HG03039 (cell line): Measurements from ENCODE around the gene JMJD1C.
"Not testable (repeated sequence)": the region's sequence is repeated elsewhere in the genome, so short reads cannot be mapped to it uniquely, and the experiment has no call there.

Experiments used
- ATAC-seq: cut with Tn5 transposase; IDR thresholded peaks from one replicate; pipeline ENCODE4 v1.9.1; 2021; ENCODE audit warnings: mild to moderate bottlenecking, moderate library complexity; ENCODE audit not compliant: unreplicated experiment

JMJD1C gene

DNA sequence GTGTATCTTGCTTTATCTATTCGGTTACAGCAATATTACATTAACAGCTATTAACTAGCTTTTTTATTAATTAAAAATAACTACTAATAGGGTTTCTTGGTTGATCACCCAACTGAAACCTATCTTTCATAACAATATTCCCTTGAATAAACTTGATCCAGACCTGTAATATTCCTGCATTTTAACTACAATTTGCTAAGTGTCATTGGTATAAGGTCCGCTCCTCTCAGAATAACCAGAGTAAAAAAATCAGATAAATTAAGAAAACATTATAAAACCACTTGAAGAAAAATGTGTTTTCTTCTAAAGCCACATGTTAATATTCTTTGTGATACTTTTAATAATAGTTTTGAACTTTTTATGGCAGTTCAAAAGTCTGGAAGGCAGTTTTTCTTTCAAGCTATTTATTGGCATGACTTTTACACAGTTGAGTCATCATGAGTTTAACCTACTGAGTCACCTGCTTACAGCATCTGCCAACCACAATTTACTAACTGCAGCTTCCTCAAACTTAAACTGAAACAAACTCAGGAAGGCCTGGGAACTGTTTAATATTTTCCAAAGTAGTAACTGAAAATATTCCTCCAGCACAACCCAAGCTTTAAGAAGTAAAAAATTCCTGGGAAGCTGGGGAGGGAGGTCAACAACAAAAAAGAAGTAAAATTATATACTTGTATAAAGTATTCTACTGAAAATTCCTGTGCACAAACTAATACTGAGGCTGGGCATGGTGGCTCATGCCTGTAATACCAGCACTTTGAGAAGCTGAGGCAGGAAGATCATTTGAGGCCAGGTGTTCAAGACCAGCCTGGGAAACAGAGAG, 229.5 kb downstream of the JMJD1C start:
- ATAC-seq: peak; percentile 95

DNA sequence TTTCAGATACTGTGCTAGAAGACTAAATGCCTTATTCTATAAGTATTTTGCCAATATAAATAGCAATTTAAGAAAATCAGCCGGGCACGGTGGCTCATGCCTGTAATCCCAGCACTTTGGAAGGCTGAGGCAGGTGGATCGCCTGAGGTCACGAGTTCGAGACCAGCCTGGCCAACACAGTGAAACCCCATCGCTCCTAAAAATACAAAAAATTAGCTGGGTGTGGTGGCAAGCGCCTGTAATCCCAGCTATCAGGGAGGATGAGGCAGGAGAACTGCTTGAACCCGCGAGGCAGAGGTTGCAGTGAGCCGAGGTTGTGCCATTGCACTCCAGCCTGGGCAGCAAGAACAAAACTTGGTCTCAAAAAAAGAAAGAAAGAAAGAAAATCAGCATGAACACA, 230.6 kb downstream of the JMJD1C start:
- ATAC-seq: not testable (repeated sequence)

DNA sequence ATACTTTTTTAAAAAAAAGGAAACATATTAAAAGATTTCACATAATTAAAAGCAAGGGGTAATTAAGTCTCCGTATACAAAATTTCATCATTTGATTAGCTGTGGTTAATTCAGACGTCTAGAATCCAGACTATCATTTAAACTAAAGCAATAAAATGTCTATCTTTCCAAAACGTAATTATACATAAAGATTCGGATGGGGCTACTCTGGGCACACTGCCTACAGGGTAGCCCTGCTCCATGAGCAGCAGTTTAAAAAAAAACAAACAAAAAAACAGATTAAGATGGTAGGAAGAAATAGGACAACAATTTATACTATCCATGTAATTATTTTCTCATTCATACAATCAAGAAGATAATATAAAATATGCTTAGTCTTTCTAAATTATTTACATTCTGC, 236.6 kb downstream of the JMJD1C start:
- no peak for ATAC-seq

DNA sequence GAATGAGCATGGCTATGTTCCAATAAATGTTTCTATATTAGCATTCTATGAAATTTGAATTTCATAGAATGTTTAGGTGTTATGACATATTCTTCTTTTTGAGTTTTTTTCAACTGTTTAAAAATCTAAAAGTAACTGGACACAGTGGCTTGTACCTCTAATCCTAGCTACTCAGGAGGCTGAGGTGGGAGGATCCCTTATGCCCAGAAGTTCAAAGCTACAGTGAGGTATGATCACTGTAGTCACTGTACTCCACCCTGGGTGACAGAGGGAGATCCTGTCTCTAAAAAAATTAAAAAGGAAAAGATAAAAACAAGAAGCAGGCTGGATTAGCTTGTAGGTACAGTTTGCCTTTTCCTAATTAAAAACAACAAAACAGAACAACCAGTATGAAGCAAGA, 237.5 kb downstream of the JMJD1C start:
- no peak for ATAC-seq

DNA sequence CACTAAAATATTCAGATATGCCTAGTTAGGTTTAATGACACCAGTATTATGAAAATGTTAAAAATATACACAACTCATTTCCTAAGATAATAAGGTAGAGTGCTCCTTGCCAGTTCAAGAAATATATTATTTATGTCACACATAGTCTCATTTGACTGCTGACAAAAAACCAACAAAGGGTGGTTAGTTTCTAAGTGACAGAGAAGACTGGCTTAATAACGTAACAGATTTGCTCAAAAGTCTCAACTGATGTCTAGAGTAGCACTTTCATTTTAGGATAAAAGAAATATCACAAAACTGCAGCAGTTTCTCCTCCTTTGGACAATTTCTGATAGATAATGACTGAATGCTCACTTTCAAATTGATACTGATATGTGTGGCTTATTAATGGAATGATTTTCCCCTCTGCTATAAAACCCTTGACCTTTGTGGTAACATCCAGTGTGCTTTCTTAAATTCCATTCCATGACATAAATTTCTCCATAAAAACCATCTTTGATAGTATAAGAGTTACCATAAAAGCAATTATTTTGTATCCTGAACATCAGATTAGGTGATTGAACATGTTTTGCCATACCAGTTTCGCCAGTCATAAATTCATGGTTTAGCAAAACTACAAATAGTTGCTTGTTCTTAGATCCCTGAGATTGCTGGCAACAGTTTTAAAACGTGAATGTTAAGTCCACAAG, 238.4 kb downstream of the JMJD1C start:
- no peak for ATAC-seq

DNA sequence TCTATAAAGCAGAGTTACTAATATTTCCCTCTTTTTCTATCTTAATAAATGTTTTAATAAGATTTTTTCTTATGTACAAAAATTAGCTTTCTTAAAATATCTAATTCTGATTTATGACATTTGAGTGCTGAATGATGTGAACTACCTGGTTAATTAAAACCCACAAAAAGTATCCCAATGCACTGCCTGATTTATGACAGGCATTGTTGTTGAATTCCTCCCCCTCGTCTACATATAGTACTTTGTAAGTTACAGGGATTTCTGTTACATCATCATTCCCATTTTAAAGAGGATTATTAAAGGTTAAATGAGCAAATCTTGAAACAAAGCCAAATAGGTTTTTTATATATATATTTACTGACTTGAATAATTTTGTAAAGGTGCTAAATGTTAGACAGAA, 241.5 kb downstream of the JMJD1C start:
- ATAC-seq: no peak

DNA sequence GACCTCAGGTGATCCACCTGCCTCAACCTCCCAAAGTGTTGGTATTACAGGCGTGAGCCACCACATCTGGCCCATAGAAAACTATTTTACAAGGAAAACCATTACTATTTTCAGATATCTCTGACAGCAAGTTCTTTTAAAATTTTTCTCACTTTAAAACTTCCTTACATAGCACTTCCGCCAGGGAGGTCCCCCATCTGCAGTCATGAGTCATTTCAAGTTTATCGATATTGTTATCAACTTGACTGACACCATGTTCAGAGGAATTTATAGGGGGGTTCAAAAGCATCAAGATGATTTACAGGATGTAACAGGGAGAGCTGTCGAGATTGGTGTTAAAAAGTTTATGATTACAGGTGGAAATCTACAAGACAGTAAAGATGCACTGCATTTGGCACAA, 243.8 kb downstream of the JMJD1C start:
- no peak for ATAC-seq

DNA sequence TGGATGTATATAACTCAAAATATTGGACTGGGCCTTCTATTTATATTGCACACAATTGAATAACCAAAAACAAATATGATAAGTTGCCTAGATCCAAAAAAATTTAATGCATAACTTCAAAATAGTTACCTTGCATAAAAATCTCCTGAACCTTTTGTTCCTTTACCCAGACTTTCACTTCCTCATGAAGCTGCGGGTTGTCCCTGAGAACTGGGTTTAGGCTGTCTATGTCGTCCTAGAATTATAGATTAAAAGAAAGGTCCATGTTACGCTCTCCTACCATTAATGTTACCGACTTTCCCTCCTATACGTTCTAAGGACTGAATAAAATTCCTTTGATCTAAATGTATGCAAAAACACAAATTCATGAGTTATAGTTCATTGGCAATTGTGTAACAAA, 246.0 kb downstream of the JMJD1C start:
- ATAC-seq: no peak

DNA sequence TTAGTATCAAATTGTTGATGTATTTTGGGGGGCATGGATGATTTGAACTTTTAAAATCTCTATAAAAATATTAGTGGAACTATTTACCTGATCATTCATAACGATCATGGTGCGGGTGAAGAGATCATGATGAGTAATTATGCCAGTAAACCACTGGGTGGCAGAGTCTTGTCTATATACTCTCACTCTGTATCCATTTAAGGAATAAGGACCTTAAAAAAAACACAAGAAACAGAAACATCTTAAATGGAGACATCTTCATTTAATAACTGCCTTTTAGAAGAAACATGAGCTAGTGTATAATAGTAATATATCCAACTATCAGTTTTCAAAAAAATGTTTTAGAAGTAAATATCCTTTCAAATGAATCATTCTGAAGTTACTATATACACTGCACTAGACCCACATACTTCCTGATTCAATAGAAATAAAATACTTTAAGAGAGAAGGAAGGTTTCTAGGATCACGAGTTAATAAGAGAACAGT, 248.6 kb downstream of the JMJD1C start:
- ATAC-seq: peak; percentile 67

DNA sequence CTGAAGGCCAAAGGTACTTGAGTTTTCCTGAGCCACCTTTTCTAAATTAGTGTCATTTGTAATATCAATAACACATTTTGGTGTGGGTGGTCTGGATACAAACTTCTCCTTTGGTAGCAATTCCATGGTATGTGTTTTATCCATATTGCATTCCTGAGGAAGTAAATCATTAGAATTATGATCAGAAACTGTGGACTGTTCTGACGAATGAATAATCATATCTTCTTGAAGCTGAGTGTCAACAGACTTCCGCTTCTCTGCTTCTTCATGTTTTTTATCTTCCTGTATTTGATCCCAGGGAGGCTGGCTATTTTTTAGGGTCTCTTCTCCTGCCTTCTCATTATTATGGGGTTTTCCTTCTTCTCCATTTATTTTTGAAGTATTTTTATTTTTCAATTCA, 251.2 kb downstream of the JMJD1C start:
- no peak for ATAC-seq

DNA sequence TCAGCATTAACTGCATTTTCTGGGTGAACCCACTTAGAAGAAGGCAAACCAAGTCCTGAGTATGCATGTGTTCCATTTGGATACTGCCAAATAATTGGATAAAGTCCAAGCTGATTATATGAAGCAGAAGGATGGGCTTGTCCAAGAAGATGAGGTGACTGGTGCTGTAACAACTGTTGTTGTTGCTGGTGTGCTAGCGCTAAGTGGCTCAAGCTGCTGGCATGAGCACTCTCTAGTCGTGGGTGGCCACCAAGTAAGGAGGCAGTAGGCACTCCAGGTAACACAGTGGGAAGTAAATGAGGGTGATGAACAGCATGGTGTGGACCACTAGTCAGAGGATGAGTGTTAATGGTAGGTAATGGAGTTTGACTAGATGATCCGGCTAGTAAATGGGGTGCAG, 252.3 kb downstream of the JMJD1C start:
- no peak for ATAC-seq

DNA sequence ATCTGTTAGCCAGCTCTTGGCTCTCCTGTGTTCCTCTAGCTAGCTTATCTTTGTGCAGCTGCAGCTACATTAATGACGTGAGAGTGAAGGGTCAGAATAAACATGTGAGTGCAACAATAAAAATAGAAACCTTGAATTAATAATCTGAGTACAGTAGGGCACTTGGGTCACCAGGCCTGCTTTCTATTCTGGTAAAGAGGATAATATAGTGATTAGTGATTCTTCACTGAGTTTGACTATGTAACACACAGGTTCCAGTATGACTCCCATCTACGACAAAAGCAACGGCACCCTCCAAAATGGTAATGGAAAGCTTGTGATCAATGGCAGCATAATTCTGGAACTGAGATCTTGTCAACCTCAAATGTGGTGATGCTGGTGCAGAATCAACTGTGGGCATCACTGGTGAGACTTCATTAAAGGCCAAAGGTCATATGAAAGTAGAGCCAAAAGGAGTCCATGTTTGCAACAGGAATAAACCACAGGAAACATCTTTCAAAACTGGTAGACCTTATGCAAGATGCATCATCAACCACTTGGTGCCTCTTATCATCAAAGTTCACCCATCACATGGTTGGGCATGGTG, 255.1 kb downstream of the JMJD1C start:
- no peak for ATAC-seq

DNA sequence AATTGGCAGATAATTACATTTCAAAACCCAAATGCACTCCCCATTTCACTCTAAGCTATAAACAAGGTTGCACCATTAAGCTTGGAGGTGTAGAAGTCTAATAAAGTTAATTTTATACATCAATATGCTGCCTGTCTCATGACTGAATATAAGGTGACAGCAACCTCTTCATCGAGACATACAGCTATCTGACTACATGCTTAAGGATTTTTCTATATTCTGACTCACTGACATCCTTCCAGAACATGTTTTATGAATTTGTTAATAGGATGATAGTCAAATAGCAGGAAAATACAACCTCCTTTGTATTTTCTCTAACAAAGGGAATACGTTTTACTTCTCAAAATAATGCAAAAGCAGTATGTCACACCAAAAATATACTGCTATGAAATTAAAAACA, 256.1 kb downstream of the JMJD1C start:
- no peak for ATAC-seq

DNA sequence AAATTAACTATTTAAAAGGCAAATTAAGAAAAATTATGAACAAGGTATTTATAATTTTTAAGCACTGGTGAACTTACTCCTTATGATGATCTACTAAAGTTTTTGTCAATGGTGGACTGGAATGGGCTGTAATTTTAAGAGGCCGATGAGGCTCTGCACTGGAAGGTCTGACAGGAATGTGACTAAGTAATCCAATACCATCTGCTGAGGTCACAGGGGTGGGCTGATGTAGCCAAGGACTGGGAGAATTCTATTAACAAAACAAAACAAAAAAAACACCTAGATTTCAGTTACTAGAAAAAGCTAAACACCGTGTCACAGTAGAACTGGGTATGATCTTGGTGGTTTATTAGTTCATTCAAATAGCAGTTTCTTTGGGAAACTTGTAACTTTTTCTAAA, 256.8 kb downstream of the JMJD1C start:
- ATAC-seq: no peak

DNA sequence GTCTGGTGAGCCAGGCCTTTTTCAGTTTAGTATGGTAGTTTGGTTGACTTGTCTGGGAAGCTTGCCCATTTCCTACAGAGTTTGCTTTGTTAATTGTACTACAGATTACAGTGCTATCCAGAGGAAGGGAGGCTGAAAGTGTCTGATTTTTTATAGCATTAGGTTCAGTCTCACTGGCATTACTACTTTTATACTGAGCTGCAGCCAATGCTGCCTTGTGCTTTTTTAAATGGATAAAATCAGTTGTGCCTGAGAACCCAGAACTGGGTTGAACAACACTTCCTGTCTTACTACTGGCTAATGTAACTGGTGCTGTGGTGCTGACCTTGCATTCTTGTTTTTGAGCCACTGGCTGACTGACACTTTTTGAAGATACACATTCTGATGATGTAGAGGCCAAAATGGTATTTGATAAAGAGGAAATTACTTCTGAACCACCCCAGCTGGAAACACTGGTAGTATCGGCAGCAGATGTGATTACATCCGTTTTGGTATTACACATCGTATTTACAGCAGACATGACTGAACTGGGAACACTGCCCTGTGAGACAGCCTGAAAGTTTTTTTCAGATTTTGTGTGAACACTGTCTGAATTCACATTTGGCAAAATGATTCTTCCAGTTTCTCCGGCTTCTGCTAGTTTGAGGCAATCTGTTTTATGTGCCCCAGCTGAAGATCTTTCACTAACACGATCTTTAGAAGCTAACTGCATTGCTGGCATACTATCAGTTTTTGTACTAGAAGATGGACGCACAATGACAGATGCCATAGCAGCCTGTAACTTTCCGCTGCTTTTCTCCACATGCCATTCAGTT, 258.6 kb downstream of the JMJD1C start:
- no peak for ATAC-seq

DNA sequence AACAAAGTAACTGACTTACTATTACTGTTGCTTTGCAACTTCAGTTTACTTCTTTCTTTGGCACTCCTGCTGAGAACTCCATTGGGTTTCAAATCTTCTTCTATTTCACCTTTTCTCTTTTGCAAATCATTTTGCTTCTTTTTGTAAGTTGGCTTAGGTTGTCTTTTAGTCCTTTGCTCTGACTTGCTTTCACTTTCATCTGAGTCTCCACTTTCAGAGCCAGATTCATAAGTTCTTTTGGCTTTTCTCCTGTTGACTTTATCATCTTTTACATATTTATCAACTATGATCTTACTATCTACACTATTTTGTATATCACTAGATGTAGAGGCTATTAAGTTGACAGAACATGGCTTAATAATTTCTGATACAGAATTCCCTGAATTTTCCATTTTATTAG, 259.2 kb downstream of the JMJD1C start:
- ATAC-seq: no peak

DNA sequence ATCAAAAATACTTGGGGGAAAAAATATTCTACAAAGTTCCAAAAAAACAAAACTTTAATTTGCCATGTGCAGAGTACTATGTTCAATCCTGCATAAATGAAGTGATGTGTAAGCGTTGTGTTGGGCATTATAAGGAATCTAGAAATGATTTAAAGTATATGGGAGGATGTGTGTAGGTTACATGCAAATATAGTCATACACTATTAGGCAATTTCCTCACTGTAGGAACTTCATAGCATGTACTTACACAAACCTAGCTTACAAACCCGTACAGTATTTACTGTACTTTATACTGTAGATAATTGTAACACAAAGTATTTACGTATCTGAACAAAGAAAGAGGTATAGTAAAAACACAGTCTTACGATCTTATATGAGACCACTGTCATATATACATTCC, 260.4 kb downstream of the JMJD1C start:
- ATAC-seq: no peak

DNA sequence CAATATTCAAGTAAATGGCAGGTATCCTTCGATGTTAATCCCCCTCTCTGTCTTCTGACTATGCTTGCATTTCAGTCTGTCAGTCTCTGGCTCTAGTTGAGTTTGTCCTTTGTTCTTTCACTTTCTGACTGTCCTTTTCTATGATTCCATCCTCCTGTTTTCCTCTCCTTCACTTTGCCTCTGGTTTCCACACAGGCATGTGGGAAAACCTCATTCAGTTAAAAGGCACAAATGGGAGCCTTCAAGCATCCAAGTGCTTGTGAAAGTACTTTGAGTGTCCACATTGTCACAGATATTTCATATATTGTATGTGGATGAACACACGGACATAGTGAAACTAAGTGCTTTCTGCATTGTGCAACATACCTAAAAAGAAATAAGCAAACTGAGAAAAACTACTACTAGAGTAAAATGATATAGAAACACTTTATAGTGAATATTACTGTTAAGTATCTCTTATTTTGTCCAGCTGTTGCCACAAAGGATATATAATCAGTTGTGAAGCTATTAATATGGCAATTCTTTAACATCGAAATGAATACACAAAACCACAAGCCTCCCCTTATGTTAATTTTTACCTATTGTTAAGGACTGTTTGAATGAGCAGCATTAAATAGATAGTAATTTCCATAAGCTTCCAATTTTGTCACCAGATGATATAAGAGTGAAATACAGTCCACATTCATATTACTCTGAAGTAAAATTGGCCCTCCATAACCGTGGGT, 260.9 kb downstream of the JMJD1C start:
- ATAC-seq: no peak

DNA sequence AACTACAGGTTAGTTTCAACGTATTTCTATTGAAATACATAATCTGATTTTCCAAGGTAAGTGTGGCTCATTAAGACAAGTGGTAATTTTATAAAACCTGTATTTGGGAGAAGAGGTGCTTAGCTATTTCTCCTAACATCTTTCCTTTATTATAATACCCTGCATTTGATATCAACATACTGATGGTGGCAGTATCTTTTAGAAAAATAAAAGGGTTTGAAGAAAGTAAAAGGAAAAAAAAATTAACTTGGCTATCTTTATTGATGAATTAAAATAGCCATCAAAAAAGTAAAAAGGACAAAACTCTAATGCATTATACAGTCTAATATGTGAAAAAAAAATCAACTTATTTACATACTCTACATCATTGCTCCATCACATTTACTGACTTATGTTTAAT, 264.7 kb downstream of the JMJD1C start:
- no peak for ATAC-seq

DNA sequence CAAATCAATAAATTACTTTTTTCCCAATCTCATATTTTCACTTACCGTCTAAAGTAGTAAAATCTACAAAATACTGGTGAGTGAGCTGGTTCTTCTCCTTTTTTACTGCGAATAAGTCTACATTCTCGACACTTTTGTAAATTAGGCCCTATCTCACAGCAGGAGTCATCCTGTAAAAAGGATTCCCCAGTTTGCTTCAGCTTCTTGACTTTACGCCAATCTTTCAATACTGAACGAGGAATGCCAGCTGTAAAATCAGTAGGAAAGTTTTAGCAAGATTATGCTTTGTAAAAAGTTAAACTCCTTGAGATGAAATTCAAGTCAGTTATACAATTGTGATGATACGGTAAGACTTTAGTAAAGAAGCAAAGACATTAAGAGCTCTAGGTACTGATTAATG, 265.3 kb downstream of the JMJD1C start:
- no peak for ATAC-seq

DNA sequence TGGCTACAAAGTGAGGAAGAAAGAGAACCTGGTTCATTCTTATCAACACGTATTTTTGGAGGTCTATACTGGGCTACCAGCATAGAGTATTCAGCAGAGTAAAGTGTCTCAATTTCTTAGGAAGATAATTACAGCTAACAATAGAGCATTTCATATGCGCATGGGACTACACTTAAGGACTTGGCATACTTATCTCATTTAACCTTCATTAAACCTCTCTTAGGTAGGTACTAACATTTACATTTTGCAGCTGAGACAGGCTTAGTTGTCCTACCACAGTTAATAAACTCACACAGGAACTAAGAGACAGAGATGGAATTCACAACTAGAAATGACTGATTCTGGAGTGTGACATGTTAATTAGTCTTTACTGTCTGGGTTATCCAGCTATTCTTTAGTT, 266.1 kb downstream of the JMJD1C start:
- no peak for ATAC-seq
